Adrenal gland (tissue), 12 donors: ENCODE measurements around the gene MMP15. TPM values are rescaled to one million over a fixed set of nuclear protein-coding genes. Genes with fewer than 3 reads are reported as not detected.

Source experiments
- DNase-seq, 7 donors: peaks; one replicate each; pipeline ENCODE4 v3.0.0-alpha.2; 2019 to 2020
- H3K27ac ChIP-seq, 5 donors: fragments of 200-600 bp; sonication (generic) in 4 of 5; 1 replicate in 3 of 5; 2 replicates in 2 of 5; pipeline versions ENCODE4 v1.5.1 to v1.8.0; 2016 to 2020; ENCODE audit warnings: mild to moderate bottlenecking in 1 of 5
- H3K27me3 ChIP-seq: fragments of 200-600 bp; 2 replicates; pipeline ENCODE4 v1.8.0; 2021
- H3K36me3 ChIP-seq, 2 donors: fragments of 200-600 bp; replicated peaks in 1 of 2; 1 replicate in 1 of 2; 2 replicates in 1 of 2; pipeline versions ENCODE4 v1.5.1 to v1.8.0; 2018 to 2022
- H3K4me1 ChIP-seq, 2 donors: fragments of 200-600 bp; replicated peaks in 1 of 2; 1 replicate in 1 of 2; 2 replicates in 1 of 2; pipeline versions ENCODE4 v1.5.1 to v1.8.0; 2018 to 2021
- H3K4me3 ChIP-seq, 4 donors: fragments of 200-600 bp; sonication (generic) in 3 of 4; one replicate each; pipeline ENCODE4 v1.5.1; 2016 to 2018
- H3K9me3 ChIP-seq, 3 donors: fragments of 200-600 bp; sonication (generic) in 1 of 3; replicated peaks in 1 of 3; 1 replicate in 2 of 3; 2 replicates in 1 of 3; pipeline versions ENCODE4 v1.5.1 to v1.8.0; 2016 to 2021
- CTCF ChIP-seq, 6 experiments: fragments of 450-650 bp in 4 of 6; fragments of 200-600 bp in 2 of 6; sonication (generic) in 1 of 6; IDR thresholded peaks; 1 replicate in 5 of 6; 2 replicates in 1 of 6; pipeline versions ENCODE4 v1.5.1 to v1.8.0; 2016 to 2021; ENCODE audit warnings: antibody characterized with exemption in 6 of 6, mild to moderate bottlenecking in 2 of 6, moderate library complexity in 1 of 6
- POLR2A ChIP-seq, 2 donors: fragments of 450-650 bp; IDR thresholded peaks; one replicate each; pipeline ENCODE4 v1.6.1; 2017; ENCODE audit warnings: antibody characterized with exemption in 2 of 2, mild to moderate bottlenecking in 2 of 2, moderate library complexity in 1 of 2
- WGBS, 4 donors: extraction: QIAGEN DNeasy Blood & Tissue Kit in 2 of 4; methylation state at CpG; one replicate each; pipeline versions ENCODE4 v1.1.5 to v1.1.7; 2013 to 2017; 5-methylcytosine and 5-hydroxymethylcytosine counted together
- intact Hi-C, 2 donors: fragments of 100-400 bp; cut with DNase I; formaldehyde crosslinking; loops; one replicate each; pipeline versions ENCODE4 v1.14.1 to v1.15.0; 2022 to 2023
- polyA plus RNA-seq, 3 donors: library from polyadenylated mRNA; stranded (reverse); fragments of 200-250 nt in 2 of 3; fragments of 350-450 nt in 1 of 3; fragmentation: Illumina TruSeq in 1 of 3; extraction: RNeasy Lipid Tissue Mini Kit (QIAGEN cat#74804) in 1 of 3; gene quantifications; one replicate each; pipeline ENCODE4 v1.2.3, GENCODE V29; 2013 to 2014
- total RNA-seq, 9 donors: library from RNA; depleted of rRNA in 4 of 9; stranded (reverse); fragments of >200 nt in 4 of 9; fragments of 120-200 nt in 1 of 9; fragmentation: NEBNext Ultra II Directional in 1 of 9; extraction: Animal tissue kit (Norgen Biotek cat#: 25700) in 1 of 9; gene quantifications; one replicate each; pipeline versions ENCODE4 v1.1.0 to v1.2.4, GENCODE V29; 2013 to 2023
- donor health status: healthy with polysubstance abuse.
- donor health status: Bipolar disorder and iron deficiency.
- donor health status: DM: yes; HTN: yes; CAD: no.
- donor health status: DM: no; HTN: no; CAD: no.
- donor health status: DM: no; HTN: no; CAD: no.
- donor health status: DM: yes; HTN: yes; CAD: no.

MMP15 gene
- total and polyA plus RNA-seq, 12 donors = 2.5 to 11.4 (median 7.2) TPM

- H3K27ac ChIP-seq = no peak overlapping the region
- DNase-seq = no peak
- H3K27me3 ChIP-seq = no peaks in the 10 kb centered on the region
- intact Hi-C loops = no loop called here
- TF ChIP-seq POLR2A (IDR thresholded peaks at IDR 0.05) (no peak), CTCF (IDR thresholded peaks at IDR 0.05) (no peak)
- H3K4me1 ChIP-seq = no peaks in the 10 kb centered on the region
- no peaks in the 10 kb centered on the region for H3K36me3 ChIP-seq
- no peak overlapping the region for H3K4me3 ChIP-seq
- H3K9me3 ChIP-seq = no peaks in the 10 kb centered on the region
- 65 to 83% (median 69%) methylated on average over 5 of the region's 5 CpGs for WGBS, 4 donors
Measured at GRCh38 chr16:58057121-58057520, 31.6 kb downstream of the MMP15 start.

- Histone ChIP-seq H3K27me3 (no peaks in the 10 kb centered on the region), H3K4me1 (no peaks in the 10 kb centered on the region), H3K36me3 (no peaks in the 10 kb centered on the region), H3K4me3 (no peak overlapping the region), H3K27ac (no peak overlapping the region), H3K9me3 (no peaks in the 10 kb centered on the region)
- DNase-seq = no peak
- WGBS, 4 donors = 60 to 79% (median 63%) methylated on average over 3 of the region's 3 CpGs
- intact Hi-C loops = no loop called here
- TF ChIP-seq CTCF (IDR thresholded peaks at IDR 0.05) (no peak), POLR2A (IDR thresholded peaks at IDR 0.05) (no peak)
Measured at GRCh38 chr16:58057784-58058183, 32.2 kb downstream of the MMP15 start.

DNA sequence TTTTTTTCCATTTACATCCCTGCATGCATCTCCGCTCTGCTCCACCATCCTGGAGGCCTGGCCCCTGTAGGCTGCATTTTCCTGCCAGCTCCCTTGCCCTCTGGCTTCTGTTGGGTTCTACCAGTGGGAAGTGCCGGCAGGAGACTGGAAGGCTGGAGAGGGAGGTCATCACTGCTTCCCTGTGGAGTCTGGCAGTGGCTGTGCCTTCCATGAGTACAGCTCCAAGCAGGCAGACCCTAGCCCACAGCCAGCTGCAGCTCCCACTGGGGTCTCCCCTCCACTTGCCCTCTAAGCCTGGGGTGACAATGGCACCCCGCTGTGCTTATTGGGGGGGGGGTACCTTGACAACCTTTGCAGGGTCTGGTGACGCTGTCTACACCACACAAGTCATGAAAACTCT lies 37.3 kb downstream of the MMP15 start:
- WGBS, 4 donors = 84 to 93% (median 92%) methylated on average over 3 to 4 of the region's 4 CpGs
- TF ChIP-seq CTCF (IDR thresholded peaks at IDR 0.05) (no peak), POLR2A (IDR thresholded peaks at IDR 0.05) (no peak)
- Histone ChIP-seq H3K27me3 (no peaks in the 10 kb centered on the region), H3K36me3 (no peaks in the 10 kb centered on the region), H3K4me1 (no peaks in the 10 kb centered on the region), H3K27ac (no peak overlapping the region), H3K9me3 (no peaks in the 10 kb centered on the region), H3K4me3 (no peak overlapping the region)
- intact Hi-C loops = no loop called here
- DNase-seq = no peak

GRCh38 chr16:58063377-58064076 lies 38.0 kb downstream of the MMP15 start:
- TF ChIP-seq POLR2A (IDR thresholded peaks at IDR 0.05) (no peak), CTCF (IDR thresholded peaks at IDR 0.05) (no peak)
- DNase-seq = no peak
- no peaks in the 10 kb centered on the region for H3K4me1 ChIP-seq
- no peaks in the 10 kb centered on the region for H3K27me3 ChIP-seq
- no peaks in the 10 kb centered on the region for H3K9me3 ChIP-seq
- intact Hi-C loops = no loop called here
- no peaks in the 10 kb centered on the region for H3K36me3 ChIP-seq
- H3K4me3 ChIP-seq = no peak overlapping the region
- H3K27ac ChIP-seq = no peak overlapping the region
- 59 to 76% (median 68%) methylated on average over 7 to 8 of the region's 8 CpGs for WGBS, 4 donors
